ENCODE results near the gene NT5E.

The NT5E gene

DNA sequence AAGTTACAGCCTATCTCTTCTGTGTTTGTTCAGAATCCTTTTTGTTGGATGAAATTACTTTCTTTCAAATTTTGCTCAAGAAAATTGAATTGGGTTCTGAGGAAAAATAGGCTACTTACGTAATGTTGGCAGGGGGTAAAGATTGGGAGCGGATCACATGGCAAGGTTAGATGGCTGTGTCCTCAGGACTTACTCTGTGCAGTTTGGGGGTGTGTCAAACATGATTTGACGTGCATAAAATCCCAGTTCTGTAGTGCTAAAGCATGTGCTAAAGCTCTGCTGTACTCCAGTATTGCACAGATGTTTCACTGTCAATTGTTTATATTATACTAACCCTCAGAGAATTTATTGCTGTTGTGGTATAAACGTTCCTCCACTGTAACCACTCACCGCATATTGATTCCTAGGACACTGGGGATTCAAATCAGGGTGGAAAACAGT is 2.6 kb downstream of the NT5E start:
- H4K20me1 ChIP-seq (ENCODE audit: insufficient read depth, low read length) = no peaks in the 10 kb centered on the region
- H3K27ac ChIP-seq (ENCODE audit: low read depth, low read length, poor library complexity, severe bottlenecking) = no peak overlapping the region
- H2AFZ ChIP-seq (ENCODE audit: low read length) = no peak overlapping the region
- H3K36me3 ChIP-seq (ENCODE audit: insufficient read depth, low read length) = no peaks in the 10 kb centered on the region
- H3K9me3 ChIP-seq (ENCODE audit: low read length) = no peaks in the 10 kb centered on the region
- H3K4me3 ChIP-seq (ENCODE audit: low read depth, low read length, poor library complexity, severe bottlenecking) = no peak overlapping the region
- H3K9ac ChIP-seq (ENCODE audit: low read length) = no peak overlapping the region
- H3K4me1 ChIP-seq (ENCODE audit: insufficient read depth, low read length, severe bottlenecking) = no peaks in the 10 kb centered on the region
- H3K4me2 ChIP-seq (ENCODE audit: low read length) = no peak overlapping the region
- no peaks in the 10 kb centered on the region for H3K9me2 ChIP-seq (ENCODE audit: low read depth, low read length)
- H3K27me3 ChIP-seq (ENCODE audit: insufficient read depth, low read length) = no peaks in the 10 kb centered on the region
- no peaks in the 10 kb centered on the region for H3K79me2 ChIP-seq (ENCODE audit: insufficient read depth, low read length)
- TF ChIP-seq CTCF (IDR thresholded peaks at IDR 0.05; ENCODE audit: low read length) (no peak), EZH2 (IDR thresholded peaks at IDR 0.05; ENCODE audit: borderline replicate concordance, low read length) (no peak)
- no peaks in the 10 kb centered on the region for H3F3A ChIP-seq (ENCODE audit: insufficient read depth, low read length)

DNA sequence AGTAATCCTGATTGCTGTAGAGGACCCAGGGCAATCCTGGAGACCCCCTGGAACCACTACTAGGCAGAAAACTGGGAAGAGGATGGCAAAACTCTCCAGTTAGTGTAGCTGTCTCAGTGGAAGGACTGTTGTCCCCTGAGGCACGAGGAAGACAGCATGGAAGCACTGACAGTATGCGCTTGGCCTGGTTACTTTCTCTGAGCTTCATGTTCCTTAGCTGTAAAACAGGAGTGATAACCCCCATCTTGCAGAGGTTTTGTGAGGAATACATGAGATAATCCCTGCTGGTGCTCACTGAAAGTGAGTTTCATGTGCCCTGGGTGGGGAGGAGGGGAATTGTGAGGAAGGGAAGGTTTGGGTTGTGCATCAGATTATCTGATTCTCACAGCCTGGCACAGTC is 3.2 kb downstream of the NT5E start:
- Histone ChIP-seq H2AFZ (ENCODE audit: low read length) (no peak overlapping the region), H3F3A (ENCODE audit: insufficient read depth, low read length) (no peaks in the 10 kb centered on the region), H3K9me3 (ENCODE audit: low read length) (no peaks in the 10 kb centered on the region), H3K27ac (ENCODE audit: low read depth, low read length, poor library complexity, severe bottlenecking) (no peak overlapping the region), H3K79me2 (ENCODE audit: insufficient read depth, low read length) (no peaks in the 10 kb centered on the region), H3K27me3 (ENCODE audit: insufficient read depth, low read length) (no peaks in the 10 kb centered on the region), H3K4me3 (ENCODE audit: low read depth, low read length, poor library complexity, severe bottlenecking) (no peak overlapping the region), H3K9ac (ENCODE audit: low read length) (no peak overlapping the region), H4K20me1 (ENCODE audit: insufficient read depth, low read length) (no peaks in the 10 kb centered on the region), H3K4me1 (ENCODE audit: insufficient read depth, low read length, severe bottlenecking) (no peaks in the 10 kb centered on the region), H3K9me2 (ENCODE audit: low read depth, low read length) (no peaks in the 10 kb centered on the region), H3K36me3 (ENCODE audit: insufficient read depth, low read length) (no peaks in the 10 kb centered on the region), H3K4me2 (ENCODE audit: low read length) (no peak overlapping the region)
- no peak for TF ChIP-seq EZH2 (IDR thresholded peaks at IDR 0.05; ENCODE audit: borderline replicate concordance, low read length)

- Histone ChIP-seq H2AFZ (ENCODE audit: low read length) (no peak overlapping the region), H3K9me2 (ENCODE audit: low read depth, low read length) (no peaks in the 10 kb centered on the region), H4K20me1 (ENCODE audit: insufficient read depth, low read length) (no peaks in the 10 kb centered on the region), H3K79me2 (ENCODE audit: insufficient read depth, low read length) (no peaks in the 10 kb centered on the region), H3K27me3 (ENCODE audit: insufficient read depth, low read length) (no peaks in the 10 kb centered on the region), H3K27ac (ENCODE audit: low read depth, low read length, poor library complexity, severe bottlenecking) (no peak overlapping the region), H3K4me2 (ENCODE audit: low read length) (no peak overlapping the region), H3K4me1 (ENCODE audit: insufficient read depth, low read length, severe bottlenecking) (no peaks in the 10 kb centered on the region), H3F3A (ENCODE audit: insufficient read depth, low read length) (no peaks in the 10 kb centered on the region), H3K36me3 (ENCODE audit: insufficient read depth, low read length) (no peaks in the 10 kb centered on the region), H3K9me3 (ENCODE audit: low read length) (no peaks in the 10 kb centered on the region), H3K4me3 (ENCODE audit: low read depth, low read length, poor library complexity, severe bottlenecking) (no peak overlapping the region), H3K9ac (ENCODE audit: low read length) (no peak overlapping the region)
- TF ChIP-seq EZH2 (IDR thresholded peaks at IDR 0.05; ENCODE audit: borderline replicate concordance, low read length) (no peak), CTCF (IDR thresholded peaks at IDR 0.05; ENCODE audit: low read length) (no peak)
These were observed 3.6 kb downstream of the NT5E start for GRCh38 chr6:85453490-85453889.

GRCh38 chr6:85455471-85456026 is 5.7 kb downstream of the NT5E start:
- Histone ChIP-seq H3K36me3 (ENCODE audit: insufficient read depth, low read length) (no peaks in the 10 kb centered on the region), H3K9ac (ENCODE audit: low read length) (no peak overlapping the region), H3K4me2 (ENCODE audit: low read length) (no peak overlapping the region), H3K27ac (ENCODE audit: low read depth, low read length, poor library complexity, severe bottlenecking) (no peak overlapping the region), H3K9me3 (ENCODE audit: low read length) (no peaks in the 10 kb centered on the region), H2AFZ (ENCODE audit: low read length) (no peak overlapping the region), H3K79me2 (ENCODE audit: insufficient read depth, low read length) (no peaks in the 10 kb centered on the region), H3F3A (ENCODE audit: insufficient read depth, low read length) (no peaks in the 10 kb centered on the region), H3K9me2 (ENCODE audit: low read depth, low read length) (no peaks in the 10 kb centered on the region), H3K4me1 (ENCODE audit: insufficient read depth, low read length, severe bottlenecking) (no peaks in the 10 kb centered on the region), H3K27me3 (ENCODE audit: insufficient read depth, low read length) (no peaks in the 10 kb centered on the region), H4K20me1 (ENCODE audit: insufficient read depth, low read length) (no peaks in the 10 kb centered on the region), H3K4me3 (ENCODE audit: low read depth, low read length, poor library complexity, severe bottlenecking) (no peak overlapping the region)
- TF ChIP-seq EZH2 (IDR thresholded peaks at IDR 0.05; ENCODE audit: borderline replicate concordance, low read length) = no peak
- no peak for TF ChIP-seq CTCF (IDR thresholded peaks at IDR 0.05; ENCODE audit: low read length)

Measured in OCI-LY1 (cell line).